Thoracic aorta (tissue), 2 donors: ENCODE results near the gene CDC37L1. TPM values are rescaled to one million over a fixed set of nuclear protein-coding genes. Genes with fewer than 3 reads are reported as not detected.

ENCODE experiments used
- ATAC-seq: fragments of 150-250 bp; one replicate; pipeline ENCODE4 v1.8.0; 2017; ENCODE audit warnings: low read depth; ENCODE audit not compliant: insufficient number of reproducible peaks, low FRiP score
- DNase-seq: peaks from one replicate; pipeline ENCODE4 v3.0.0-alpha.2; 2020; ENCODE audit warnings: low spot score
- H3K27ac ChIP-seq, 2 donors: fragments of 200-600 bp; sonication (generic); 1 replicate in 1 of 2; 2 replicates in 1 of 2; pipeline ENCODE4 v1.5.1; 2016; ENCODE audit warnings: mild to moderate bottlenecking in 2 of 2, moderate library complexity in 2 of 2
- H3K27me3 ChIP-seq: fragments of 200-600 bp; sonication (generic); replicated peaks from 2 replicates; pipeline ENCODE4 v1.6.0; 2016; ENCODE audit warnings: mild to moderate bottlenecking; ENCODE audit not compliant: insufficient read depth
- H3K36me3 ChIP-seq: fragments of 200-600 bp; sonication (generic); one replicate; pipeline ENCODE4 v1.5.1; 2016
- H3K4me1 ChIP-seq, 2 donors: fragments of 200-600 bp; sonication (generic); 1 replicate in 1 of 2; 2 replicates in 1 of 2; pipeline versions ENCODE4 v1.5.1 to v1.6.0; 2016; ENCODE audit warnings: low read depth in 2 of 2, mild to moderate bottlenecking in 1 of 2; ENCODE audit not compliant: control insufficient read depth in 1 of 2
- H3K4me3 ChIP-seq: fragments of 200-600 bp; sonication (generic); 2 replicates; pipeline ENCODE4 v1.5.1; 2016; ENCODE audit warnings: mild to moderate bottlenecking
- H3K9me3 ChIP-seq: fragments of 200-600 bp; sonication (generic); 2 replicates; pipeline ENCODE4 v1.5.1; 2016
- total RNA-seq, 2 donors: library from RNA; depleted of rRNA; stranded (reverse); fragments of >200 nt; gene quantifications; one replicate each; pipeline versions ENCODE4 v1.1.0 to v1.2.3, GENCODE V29; 2016
- TF ChIP-seq, protein P1 (sequence below): fragments of 200-600 bp; sonication (generic); IDR thresholded peaks from one replicate; pipeline ENCODE4 v1.5.1; 2019; ENCODE audit warnings: antibody characterized with exemption

Gene CDC37L1
- 10 to 100 TPM; 22.5 to 46.2 TPM for total RNA-seq

DNA sequence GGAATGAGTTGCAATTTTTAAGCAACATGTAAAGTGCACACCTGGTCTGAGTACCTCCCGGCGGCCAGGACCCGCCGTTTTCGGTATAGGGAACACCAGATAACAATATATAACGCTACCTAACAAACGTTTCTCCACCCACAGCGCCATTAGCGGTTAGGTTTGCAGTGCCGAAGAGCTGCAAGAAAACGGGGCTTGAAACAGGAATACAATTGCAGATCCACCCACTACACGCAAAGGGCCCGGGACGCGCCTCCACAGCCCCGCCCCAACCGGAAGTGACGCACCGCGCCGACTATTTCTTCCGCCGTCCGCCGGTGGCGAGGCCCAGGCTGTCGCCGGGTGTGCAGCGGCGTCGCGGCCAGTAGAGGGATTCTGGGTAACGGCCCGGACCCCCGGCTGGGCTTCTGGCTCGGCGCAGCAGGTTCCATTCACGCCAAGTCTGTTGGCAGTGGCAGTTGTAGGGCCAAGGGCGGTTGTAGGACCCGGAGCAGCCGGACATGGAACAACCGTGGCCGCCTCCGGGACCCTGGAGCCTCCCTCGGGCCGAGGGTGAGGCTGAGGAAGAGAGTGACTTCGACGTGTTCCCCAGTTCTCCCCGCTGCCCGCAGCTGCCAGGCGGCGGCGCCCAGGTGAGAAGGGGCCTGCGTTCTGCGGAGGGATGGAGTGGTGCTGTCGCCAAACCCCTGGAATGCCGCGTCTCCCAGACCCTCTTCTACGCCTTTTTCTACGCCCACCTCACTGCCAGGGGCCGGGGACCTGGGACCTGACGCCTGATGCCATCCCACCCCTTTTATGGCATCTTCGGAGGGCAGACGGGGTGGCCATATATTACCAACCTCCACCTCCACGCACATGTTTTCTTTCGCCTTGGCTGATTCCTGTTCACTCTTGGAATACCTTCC lies at the start of gene CDC37L1:
CDC37L1 (plus strand) TSS at position 302 of the 905 bp plus-strand sequence; CDS start at position 501, 199 bp downstream.
- TF ChIP-seq, protein P1, sequence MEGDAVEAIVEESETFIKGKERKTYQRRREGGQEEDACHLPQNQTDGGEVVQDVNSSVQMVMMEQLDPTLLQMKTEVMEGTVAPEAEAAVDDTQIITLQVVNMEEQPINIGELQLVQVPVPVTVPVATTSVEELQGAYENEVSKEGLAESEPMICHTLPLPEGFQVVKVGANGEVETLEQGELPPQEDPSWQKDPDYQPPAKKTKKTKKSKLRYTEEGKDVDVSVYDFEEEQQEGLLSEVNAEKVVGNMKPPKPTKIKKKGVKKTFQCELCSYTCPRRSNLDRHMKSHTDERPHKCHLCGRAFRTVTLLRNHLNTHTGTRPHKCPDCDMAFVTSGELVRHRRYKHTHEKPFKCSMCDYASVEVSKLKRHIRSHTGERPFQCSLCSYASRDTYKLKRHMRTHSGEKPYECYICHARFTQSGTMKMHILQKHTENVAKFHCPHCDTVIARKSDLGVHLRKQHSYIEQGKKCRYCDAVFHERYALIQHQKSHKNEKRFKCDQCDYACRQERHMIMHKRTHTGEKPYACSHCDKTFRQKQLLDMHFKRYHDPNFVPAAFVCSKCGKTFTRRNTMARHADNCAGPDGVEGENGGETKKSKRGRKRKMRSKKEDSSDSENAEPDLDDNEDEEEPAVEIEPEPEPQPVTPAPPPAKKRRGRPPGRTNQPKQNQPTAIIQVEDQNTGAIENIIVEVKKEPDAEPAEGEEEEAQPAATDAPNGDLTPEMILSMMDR, result peak; percentile 85
- H3K4me3 ChIP-seq, result peak within 1 kb of the TSS; percentile 89
- DNase-seq (peak; percentile 92), ATAC-seq (peak; percentile 97)
- peaks cover 10 to 33% of the 10 kb centered on the region in 2 donors for H3K4me1 ChIP-seq
- no peaks in the 10 kb centered on the region for H3K27me3 ChIP-seq
- H3K36me3 ChIP-seq, result no peaks in the 10 kb centered on the region
- H3K9me3 ChIP-seq, result no peaks in the 10 kb centered on the region
- peak within 1 kb of the TSS; percentile 96 to 97 for H3K27ac ChIP-seq

DNA sequence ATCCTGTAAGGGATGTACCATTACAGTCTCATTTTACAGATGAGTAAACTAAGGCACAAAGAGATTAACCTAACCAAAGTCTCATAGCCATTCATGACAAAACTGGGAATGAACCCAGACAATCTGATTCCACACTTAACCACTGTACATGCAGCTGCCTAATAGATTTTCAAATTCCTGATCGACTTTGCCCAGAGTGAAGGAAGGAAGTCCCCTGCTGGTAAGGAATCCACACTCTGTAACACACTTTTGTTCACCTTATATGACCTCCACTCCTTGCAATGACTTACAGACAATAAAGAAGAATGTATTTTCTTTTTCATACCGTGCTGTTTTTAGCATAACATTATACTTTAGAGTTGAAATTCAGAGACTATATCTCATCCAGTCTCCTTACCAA lies 48.5 kb upstream of the CDC37L1 start:
- ATAC-seq (no peak), DNase-seq (no peak)
- TF ChIP-seq, protein P1, result no peak
- H3K36me3 ChIP-seq, result no peaks in the 10 kb centered on the region
- H3K4me1 ChIP-seq, result no peaks in the 10 kb centered on the region
- H3K27me3 ChIP-seq, result no peaks in the 10 kb centered on the region
- H3K27ac ChIP-seq, result no peak overlapping the region
- no peak overlapping the region for H3K4me3 ChIP-seq
- H3K9me3 ChIP-seq, result no peaks in the 10 kb centered on the region

DNA sequence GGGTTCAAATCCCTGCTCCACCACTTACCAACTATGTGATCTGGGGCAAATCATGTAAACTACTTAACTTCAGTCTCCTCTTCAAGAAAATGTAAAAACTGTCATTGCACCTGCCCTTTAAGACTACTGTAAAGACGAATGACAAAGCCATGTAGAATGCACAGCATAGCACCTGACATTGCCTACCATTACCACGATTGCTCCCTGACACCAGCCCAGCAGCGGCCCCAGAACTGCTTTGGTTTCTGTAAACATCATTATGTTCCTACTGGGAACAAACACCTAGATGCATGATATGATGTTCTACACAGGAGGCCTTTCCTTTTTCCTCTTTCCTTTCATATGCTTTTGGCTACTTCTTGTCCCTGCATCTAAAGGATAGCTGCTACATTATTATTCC lies 40.4 kb upstream of the CDC37L1 start:
- TF ChIP-seq, protein P1, result no peak
- no peaks in the 10 kb centered on the region for H3K27me3 ChIP-seq
- no peak overlapping the region for H3K27ac ChIP-seq
- no peak for DNase-seq
- no peak for ATAC-seq
- H3K4me3 ChIP-seq, result no peak overlapping the region
- H3K36me3 ChIP-seq, result no peaks in the 10 kb centered on the region
- H3K9me3 ChIP-seq, result no peaks in the 10 kb centered on the region
- peaks cover 0 to 9% of the 10 kb centered on the region in 2 donors for H3K4me1 ChIP-seq

DNA sequence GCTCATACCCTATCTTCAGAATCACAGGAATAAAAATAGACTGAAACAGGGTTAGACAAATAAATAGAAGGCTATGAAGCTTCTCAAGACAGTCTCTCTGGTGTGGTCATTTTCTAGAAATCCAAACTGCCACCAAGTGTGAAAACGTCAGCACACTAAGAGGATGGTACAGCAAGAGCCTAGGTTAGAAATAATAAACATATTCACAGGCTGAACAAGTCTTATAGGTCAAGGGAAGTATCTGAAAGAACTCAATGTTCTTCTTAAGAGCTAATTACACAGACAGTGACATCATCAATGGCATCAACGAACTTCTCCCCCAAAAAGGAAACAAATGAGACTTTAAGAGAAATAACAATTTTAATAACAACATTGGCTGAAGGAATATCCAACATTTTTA lies 39.9 kb upstream of the CDC37L1 start:
- H3K4me1 ChIP-seq, result peaks cover 0 to 9% of the 10 kb centered on the region in 2 donors
- H3K36me3 ChIP-seq, result no peaks in the 10 kb centered on the region
- no peak overlapping the region for H3K4me3 ChIP-seq
- DNase-seq (no peak), ATAC-seq (no peak)
- TF ChIP-seq, protein P1, result no peak
- no peaks in the 10 kb centered on the region for H3K27me3 ChIP-seq
- H3K9me3 ChIP-seq, result no peaks in the 10 kb centered on the region
- H3K27ac ChIP-seq, result no peak overlapping the region

DNA sequence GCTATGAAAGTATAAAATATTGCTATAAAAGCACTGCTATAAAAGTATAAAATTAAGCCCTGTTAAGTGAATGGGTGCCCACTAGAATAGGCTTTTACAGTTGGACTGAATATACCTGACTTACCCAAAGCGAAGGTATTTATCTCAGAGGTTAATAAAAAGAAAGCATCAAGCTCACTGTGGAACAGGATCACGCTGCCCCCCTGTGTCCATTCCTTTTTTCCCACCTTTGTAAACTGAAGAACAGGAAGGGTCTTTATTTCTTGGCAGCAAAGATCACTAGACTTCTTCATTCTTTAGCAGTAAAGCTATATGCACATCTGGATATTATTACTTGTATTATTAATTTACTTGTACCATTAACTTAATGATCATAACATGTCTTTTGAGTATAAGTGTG lies 39.3 kb upstream of the CDC37L1 start:
- Histone ChIP-seq H3K4me3 (no peak overlapping the region), H3K4me1 (peaks cover 0 to 9% of the 10 kb centered on the region in 2 donors), H3K36me3 (no peaks in the 10 kb centered on the region), H3K9me3 (no peaks in the 10 kb centered on the region), H3K27me3 (no peaks in the 10 kb centered on the region), H3K27ac (no peak overlapping the region)
- ATAC-seq, result no peak
- TF ChIP-seq, protein P1, result peak; percentile 35
- no peak for DNase-seq
